HG02981 (cell line): ENCODE measurements around the gene SCT.

Experiments
- ATAC-seq: cut with Tn5 transposase; IDR thresholded peaks from one replicate; pipeline ENCODE4 v1.9.1; 2021; ENCODE audit warnings: mild to moderate bottlenecking, moderate library complexity; ENCODE audit not compliant: unreplicated experiment

The SCT gene

GRCh38 chr11:623349-623869, 3.6 kb downstream of the SCT start:
- ATAC-seq, result no peak

- ATAC-seq, result no peak
Measured at GRCh38 chr11:621838-622237, 5.1 kb downstream of the SCT start.

- ATAC-seq, result no peak
Measured at GRCh38 chr11:620935-621814, 5.8 kb downstream of the SCT start.

- ATAC-seq, result no peak
Measured at GRCh38 chr11:620201-620600, 6.8 kb downstream of the SCT start.

GRCh38 chr11:619628-620050, 7.3 kb downstream of the SCT start:
- ATAC-seq, result no peak

- no peak for ATAC-seq
Measured at GRCh38 chr11:618856-619627, 7.9 kb downstream of the SCT start.

GRCh38 chr11:617912-618682, 8.9 kb downstream of the SCT start:
- ATAC-seq, result no peak

- no peak for ATAC-seq
Measured at GRCh38 chr11:617199-617911, 9.6 kb downstream of the SCT start.

GRCh38 chr11:616320-617198, 10.4 kb downstream of the SCT start:
- no peak for ATAC-seq

GRCh38 chr11:615504-616319, 11.3 kb downstream of the SCT start, which contains the start of gene IRF7:
IRF7 (minus strand) TSS chr11:615950; CDS start chr11:615364, 586 bp downstream.
- ATAC-seq, result peak; percentile 85

- no peak for ATAC-seq
Measured at GRCh38 chr11:614623-615503, 12.1 kb downstream of the SCT start.

- ATAC-seq, result no peak
Measured at GRCh38 chr11:614021-614622, 12.9 kb downstream of the SCT start.

GRCh38 chr11:613369-613968, 13.5 kb downstream of the SCT start:
- no peak for ATAC-seq

- ATAC-seq, result no peak
Measured at GRCh38 chr11:612961-613300, 14.1 kb downstream of the SCT start.

- ATAC-seq, result no peak
Measured at GRCh38 chr11:612201-612960, 14.6 kb downstream of the SCT start.
